ENCODE data around the gene IGF2R.
"Not testable (repeated sequence)": the region's sequence is repeated elsewhere in the genome, so short reads cannot be mapped to it uniquely, and the experiment has no call there.

Gene IGF2R

GRCh38 chr6:160124605-160125004, 155.7 kb downstream of the IGF2R start:
- no peak for DNase-seq (ENCODE audit: low spot score)

- DNase-seq (ENCODE audit: low spot score), result not testable (repeated sequence)
These were observed 156.2 kb downstream of the IGF2R start for GRCh38 chr6:160125105-160125504.

- DNase-seq (ENCODE audit: low spot score), result no peak
These were observed 158.6 kb downstream of the IGF2R start for GRCh38 chr6:160127270-160128124.

GRCh38 chr6:160128125-160128683, 159.3 kb downstream of the IGF2R start:
- DNase-seq (ENCODE audit: low spot score), result no peak

GRCh38 chr6:160128879-160129516, 160.1 kb downstream of the IGF2R start:
- no peak for DNase-seq (ENCODE audit: low spot score)

GRCh38 chr6:160129881-160130615, 161.2 kb downstream of the IGF2R start:
- DNase-seq (ENCODE audit: low spot score), result no peak

- DNase-seq (ENCODE audit: low spot score), result no peak
These were observed 162.0 kb downstream of the IGF2R start for GRCh38 chr6:160130729-160131484.

- DNase-seq (ENCODE audit: low spot score), result no peak
These were observed 162.9 kb downstream of the IGF2R start for GRCh38 chr6:160131636-160132296.

GRCh38 chr6:160132297-160132637, 163.4 kb downstream of the IGF2R start:
- no peak for DNase-seq (ENCODE audit: low spot score)

- no peak for DNase-seq (ENCODE audit: low spot score)
These were observed 164.0 kb downstream of the IGF2R start for GRCh38 chr6:160132776-160133338.

- DNase-seq (ENCODE audit: low spot score), result no peak
These were observed 164.8 kb downstream of the IGF2R start for GRCh38 chr6:160133441-160134336.

GRCh38 chr6:160134337-160134751, 165.5 kb downstream of the IGF2R start:
- DNase-seq (ENCODE audit: low spot score), result not testable (repeated sequence)

- no peak for DNase-seq (ENCODE audit: low spot score)
These were observed 166.1 kb downstream of the IGF2R start for GRCh38 chr6:160134779-160135547.

GRCh38 chr6:160135907-160136655, 167.2 kb downstream of the IGF2R start:
- no peak for DNase-seq (ENCODE audit: low spot score)

GRCh38 chr6:160137130-160137988, 168.5 kb downstream of the IGF2R start:
- no peak for DNase-seq (ENCODE audit: low spot score)

- peak; percentile 65 for DNase-seq (ENCODE audit: low spot score)
These were observed 169.3 kb downstream of the IGF2R start for GRCh38 chr6:160137989-160138835.
